Mucosa of stomach (tissue), 1 donor: ENCODE results near the gene KCTD5.
"Not testable (repeated sequence)": the region's sequence is repeated elsewhere in the genome, so short reads cannot be mapped to it uniquely, and the experiment has no call there.

Experiments
- H3K27me3 ChIP-seq: one replicate; pipeline ENCODE4 v1.7.0; 2013; ENCODE audit warnings: mild to moderate bottlenecking, low read length; ENCODE audit not compliant: control insufficient read depth, insufficient read depth
- H3K36me3 ChIP-seq: one replicate; pipeline ENCODE4 v1.7.0; 2013; ENCODE audit warnings: low read length; ENCODE audit not compliant: control insufficient read depth, insufficient read depth
- H3K4me1 ChIP-seq: one replicate; pipeline ENCODE4 v1.7.0; 2013; ENCODE audit warnings: mild to moderate bottlenecking, low read length; ENCODE audit not compliant: control insufficient read depth, insufficient read depth
- H3K4me3 ChIP-seq: one replicate; pipeline ENCODE4 v1.7.0; 2013; ENCODE audit warnings: low read length
- H3K9ac ChIP-seq: one replicate; pipeline ENCODE4 v1.7.0; 2013; ENCODE audit warnings: mild to moderate bottlenecking, low read length, moderate library complexity
- H3K9me3 ChIP-seq: one replicate; pipeline ENCODE4 v1.7.0; 2013; ENCODE audit warnings: mild to moderate bottlenecking, low read length, moderate library complexity; ENCODE audit not compliant: control insufficient read depth
- donor health status: Pancreatic carcinoma.

KCTD5 gene

GRCh38 chr16:2660755-2661373, 21.5 kb upstream of the KCTD5 start:
- not testable (repeated sequence) for H3K36me3 ChIP-seq, H3K4me3 ChIP-seq, H3K9me3 ChIP-seq, H3K9ac ChIP-seq, H3K27me3 ChIP-seq
- peaks cover 20% of the 10 kb centered on the region for H3K4me1 ChIP-seq

- no peak overlapping the region for H3K4me3 ChIP-seq
- peaks cover 8% of the 10 kb centered on the region for H3K4me1 ChIP-seq
- H3K9me3 ChIP-seq, result no peaks in the 10 kb centered on the region
- H3K27me3 ChIP-seq, result no peaks in the 10 kb centered on the region
- no peak overlapping the region for H3K9ac ChIP-seq
- no peaks in the 10 kb centered on the region for H3K36me3 ChIP-seq
Measured at GRCh38 chr16:2663553-2664546, 18.5 kb upstream of the KCTD5 start.

- no peak overlapping the region for H3K9ac ChIP-seq
- peaks cover 8% of the 10 kb centered on the region for H3K4me1 ChIP-seq
- no peaks in the 10 kb centered on the region for H3K9me3 ChIP-seq
- H3K36me3 ChIP-seq, result no peaks in the 10 kb centered on the region
- H3K4me3 ChIP-seq, result no peak overlapping the region
- no peaks in the 10 kb centered on the region for H3K27me3 ChIP-seq
Measured at GRCh38 chr16:2664574-2664982, 17.7 kb upstream of the KCTD5 start.

- H3K9me3 ChIP-seq, H3K36me3 ChIP-seq, H3K27me3 ChIP-seq, H3K9ac ChIP-seq, H3K4me1 ChIP-seq, H3K4me3 ChIP-seq: not testable (repeated sequence)
Measured at GRCh38 chr16:2666671-2667070, 15.7 kb upstream of the KCTD5 start.

- not testable (repeated sequence) for H3K9ac ChIP-seq, H3K9me3 ChIP-seq, H3K4me3 ChIP-seq, H3K36me3 ChIP-seq, H3K4me1 ChIP-seq, H3K27me3 ChIP-seq
Measured at GRCh38 chr16:2669587-2669986, 12.7 kb upstream of the KCTD5 start.

GRCh38 chr16:2670017-2670416, 12.3 kb upstream of the KCTD5 start:
- H3K4me1 ChIP-seq, H3K4me3 ChIP-seq, H3K9me3 ChIP-seq, H3K36me3 ChIP-seq, H3K27me3 ChIP-seq, H3K9ac ChIP-seq: not testable (repeated sequence)

- H3K4me1 ChIP-seq, H3K9ac ChIP-seq, H3K4me3 ChIP-seq, H3K36me3 ChIP-seq, H3K9me3 ChIP-seq, H3K27me3 ChIP-seq: not testable (repeated sequence)
Measured at GRCh38 chr16:2671193-2671592, 11.1 kb upstream of the KCTD5 start.

- H3K9ac ChIP-seq, result no peak overlapping the region
- H3K36me3 ChIP-seq, result no peaks in the 10 kb centered on the region
- no peak overlapping the region for H3K4me3 ChIP-seq
- H3K27me3 ChIP-seq, result no peaks in the 10 kb centered on the region
- H3K9me3 ChIP-seq, result no peaks in the 10 kb centered on the region
- H3K4me1 ChIP-seq, result peaks cover 4% of the 10 kb centered on the region
Measured at GRCh38 chr16:2671741-2672140, 10.6 kb upstream of the KCTD5 start.

- Histone ChIP-seq H3K27me3 (no peaks in the 10 kb centered on the region), H3K9me3 (no peaks in the 10 kb centered on the region), H3K4me3 (peak overlapping the region; percentile 28), H3K36me3 (no peaks in the 10 kb centered on the region), H3K9ac (peak overlapping the region; percentile 71), H3K4me1 (peaks cover 4% of the 10 kb centered on the region)
Measured at GRCh38 chr16:2673066-2673999, 9.0 kb upstream of the KCTD5 start.

- Histone ChIP-seq H3K4me1 (peaks cover 4% of the 10 kb centered on the region), H3K9ac (no peak overlapping the region), H3K27me3 (no peaks in the 10 kb centered on the region), H3K9me3 (no peaks in the 10 kb centered on the region), H3K36me3 (no peaks in the 10 kb centered on the region), H3K4me3 (no peak overlapping the region)
Measured at GRCh38 chr16:2675021-2675420, 7.3 kb upstream of the KCTD5 start.

- peaks cover 4% of the 10 kb centered on the region for H3K4me1 ChIP-seq
- no peak overlapping the region for H3K4me3 ChIP-seq
- no peaks in the 10 kb centered on the region for H3K27me3 ChIP-seq
- no peaks in the 10 kb centered on the region for H3K36me3 ChIP-seq
- H3K9me3 ChIP-seq, result no peaks in the 10 kb centered on the region
- no peak overlapping the region for H3K9ac ChIP-seq
Measured at GRCh38 chr16:2675714-2676113, 6.6 kb upstream of the KCTD5 start.

GRCh38 chr16:2676937-2677336, 5.4 kb upstream of the KCTD5 start:
- H3K4me3 ChIP-seq, H3K36me3 ChIP-seq, H3K9me3 ChIP-seq, H3K27me3 ChIP-seq, H3K4me1 ChIP-seq, H3K9ac ChIP-seq: not testable (repeated sequence)
